IMR-90 (cell line): ENCODE results near the gene PAM.

ENCODE experiments used
- BHLHE40 ChIP-seq: fragments of 150-350 bp; IDR thresholded peaks from 2 replicates; pipeline ENCODE4 v1.6.1; 2016; ENCODE audit warnings: mild to moderate bottlenecking, low read depth, low read length
- CEBPB ChIP-seq: IDR thresholded peaks from 2 replicates; pipeline ENCODE4 v1.6.1; 2012; ENCODE audit warnings: low read depth, low read length, improper control_type of control experiment
- MAFK ChIP-seq: IDR thresholded peaks from 2 replicates; pipeline ENCODE4 v1.6.1; 2012; ENCODE audit warnings: low read depth, low read length, improper control_type of control experiment
- MXI1 ChIP-seq: IDR thresholded peaks from 2 replicates; pipeline ENCODE4 v1.6.1; 2012; ENCODE audit warnings: low read depth, mild to moderate bottlenecking, low read length, moderate library complexity, borderline replicate concordance
- POLR2A ChIP-seq: IDR thresholded peaks from 2 replicates; pipeline ENCODE4 v1.6.1; 2012; ENCODE audit warnings: mild to moderate bottlenecking, low read depth, low read length
- TF ChIP-seq, protein P1 (sequence below): conservative IDR thresholded peaks from 2 replicates; pipeline ENCODE4 v1.5.1; 2012; ENCODE audit warnings: mild to moderate bottlenecking, low read depth, low read length, improper control_type of control experiment
- TF ChIP-seq, protein P2 (sequence below): fragments of 150-350 bp; IDR thresholded peaks from 2 replicates; pipeline ENCODE4 v1.6.1; 2016; ENCODE audit warnings: low read depth, mild to moderate bottlenecking, low read length, moderate library complexity, borderline replicate concordance

DNA sequence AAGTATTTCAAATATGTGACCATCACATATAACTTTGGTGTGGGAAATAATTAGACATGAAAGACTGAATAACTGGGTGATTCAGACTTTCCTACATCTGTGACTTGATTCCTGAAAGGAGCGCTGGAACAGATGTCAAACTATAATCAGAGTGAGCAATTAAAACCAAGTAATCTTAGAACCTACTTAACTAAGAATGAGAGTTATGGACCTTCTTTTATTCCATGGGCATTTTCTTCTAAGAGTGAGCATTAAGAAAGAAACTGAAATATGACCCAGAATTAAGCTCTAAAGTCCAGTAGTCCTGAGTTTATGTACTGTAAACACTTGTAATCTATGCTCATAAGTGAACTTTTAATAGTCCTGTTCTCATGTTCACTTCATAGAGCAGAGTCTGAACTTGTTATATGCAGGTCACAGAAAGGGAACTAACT, 68.4 kb downstream of the PAM start:
- TF ChIP-seq POLR2A (no peak), MAFK (no peak), MXI1 (no peak), CEBPB (no peak), BHLHE40 (no peak)
- TF ChIP-seq, protein P1, sequence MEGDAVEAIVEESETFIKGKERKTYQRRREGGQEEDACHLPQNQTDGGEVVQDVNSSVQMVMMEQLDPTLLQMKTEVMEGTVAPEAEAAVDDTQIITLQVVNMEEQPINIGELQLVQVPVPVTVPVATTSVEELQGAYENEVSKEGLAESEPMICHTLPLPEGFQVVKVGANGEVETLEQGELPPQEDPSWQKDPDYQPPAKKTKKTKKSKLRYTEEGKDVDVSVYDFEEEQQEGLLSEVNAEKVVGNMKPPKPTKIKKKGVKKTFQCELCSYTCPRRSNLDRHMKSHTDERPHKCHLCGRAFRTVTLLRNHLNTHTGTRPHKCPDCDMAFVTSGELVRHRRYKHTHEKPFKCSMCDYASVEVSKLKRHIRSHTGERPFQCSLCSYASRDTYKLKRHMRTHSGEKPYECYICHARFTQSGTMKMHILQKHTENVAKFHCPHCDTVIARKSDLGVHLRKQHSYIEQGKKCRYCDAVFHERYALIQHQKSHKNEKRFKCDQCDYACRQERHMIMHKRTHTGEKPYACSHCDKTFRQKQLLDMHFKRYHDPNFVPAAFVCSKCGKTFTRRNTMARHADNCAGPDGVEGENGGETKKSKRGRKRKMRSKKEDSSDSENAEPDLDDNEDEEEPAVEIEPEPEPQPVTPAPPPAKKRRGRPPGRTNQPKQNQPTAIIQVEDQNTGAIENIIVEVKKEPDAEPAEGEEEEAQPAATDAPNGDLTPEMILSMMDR: no peak
- TF ChIP-seq, protein P2, sequence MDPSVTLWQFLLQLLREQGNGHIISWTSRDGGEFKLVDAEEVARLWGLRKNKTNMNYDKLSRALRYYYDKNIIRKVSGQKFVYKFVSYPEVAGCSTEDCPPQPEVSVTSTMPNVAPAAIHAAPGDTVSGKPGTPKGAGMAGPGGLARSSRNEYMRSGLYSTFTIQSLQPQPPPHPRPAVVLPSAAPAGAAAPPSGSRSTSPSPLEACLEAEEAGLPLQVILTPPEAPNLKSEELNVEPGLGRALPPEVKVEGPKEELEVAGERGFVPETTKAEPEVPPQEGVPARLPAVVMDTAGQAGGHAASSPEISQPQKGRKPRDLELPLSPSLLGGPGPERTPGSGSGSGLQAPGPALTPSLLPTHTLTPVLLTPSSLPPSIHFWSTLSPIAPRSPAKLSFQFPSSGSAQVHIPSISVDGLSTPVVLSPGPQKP: no peak
